HCT116 (cell line): ENCODE measurements around the gene CACNB1. TPM values are rescaled to one million over a fixed set of nuclear protein-coding genes. Genes with fewer than 3 reads are reported as not detected.

Source experiments
- ATAC-seq: fragments of 200-7000 bp; cut with Tn5 transposase; 2 replicates; pipeline ENCODE4 v1.9.1; 2020; ENCODE audit warnings: mild to moderate bottlenecking, moderate library complexity
- BruUV-seq: library from RNA; stranded (reverse); fragments of 400-500 nt; replicated peaks from 2 replicates; lab custom pipeline; 2021; lab: Mats Ljungman, UMichigan
- CTCF ChIA-PET: fragments of 300-600 bp; sonication (Branson Sonifier 250); formaldehyde crosslinking; loops from one replicate; lab custom pipeline; 2021; ENCODE audit warnings: antibody characterized with exemption; lab: Charles Lee
- POLR2A ChIA-PET: fragments of 300-600, 350-600 bp; sonication (Branson Sonifier 250); formaldehyde crosslinking; loops from one replicate; lab custom pipeline; 2021; ENCODE audit warnings: antibody characterized with exemption; lab: Charles Lee
- RAD21 ChIA-PET, 2 experiments: fragments of 300-600 bp; sonication (Branson Sonifier 250); formaldehyde crosslinking; loops; one replicate each; lab custom pipeline; 2023; ENCODE audit warnings: low total read pairs in 2 of 2; ENCODE audit not compliant: uncharacterized antibody in 2 of 2, unreplicated experiment in 2 of 2, low non-redundant PET in 1 of 2; lab: Charles Lee
- DNase-seq: peaks from one replicate; pipeline ENCODE4 v3.0.0-alpha.2; 2010; ENCODE audit warnings: low read depth, low spot score
- H2AFZ ChIP-seq: fragments of 200-600 bp; shearing (Covaris generic), sonication (generic); 2 replicates; pipeline ENCODE4 v1.6.1; 2017; ENCODE audit warnings: low read depth, mixed run types, mixed read lengths, antibody characterized with exemption, low read length; ENCODE audit not compliant: poor library complexity, severe bottlenecking
- H3K27ac ChIP-seq: 2 replicates; pipeline ENCODE4 v1.5.1; 2012; ENCODE audit warnings: low read depth, low read length
- H3K27me3 ChIP-seq: fragments of 200-600 bp; sonication (generic); 2 replicates; pipeline ENCODE4 v1.6.1; 2016; ENCODE audit warnings: mixed run types, low read length, mixed read lengths; ENCODE audit not compliant: insufficient read depth
- H3K36me3 ChIP-seq, 2 experiments: fragments of 200-500 bp in 1 of 2; fragments of 200-600 bp in 1 of 2; sonication (Bioruptor generic) in 1 of 2; sonication (generic) in 1 of 2; 2 replicates each; pipeline versions ENCODE4 v1.5.1 to v1.6.1; 2014 to 2016; ENCODE audit warnings: low read length in 2 of 2, inconsistent platforms in 1 of 2, mixed read lengths in 1 of 2, mixed run types in 1 of 2; ENCODE audit not compliant: insufficient read depth in 2 of 2, control insufficient read depth in 1 of 2
- H3K4me1 ChIP-seq, 2 experiments: fragments of 200-600 bp in 1 of 2; sonication (generic) in 1 of 2; 2 replicates each; pipeline versions ENCODE4 v1.5.1 to v1.6.1; 2012 to 2017; ENCODE audit warnings: low read length in 2 of 2, inconsistent platforms in 1 of 2, mild to moderate bottlenecking in 1 of 2, mixed read lengths in 1 of 2, mixed run types in 1 of 2, moderate library complexity in 1 of 2; ENCODE audit not compliant: insufficient read depth in 2 of 2, control insufficient read depth in 1 of 2
- H3K4me2 ChIP-seq: fragments of 200-600 bp; sonication (generic); 2 replicates; pipeline ENCODE4 v1.6.1; 2017; ENCODE audit warnings: mixed run types, low read length, mixed read lengths
- H3K4me3 ChIP-seq, 2 experiments: fragments of 200-600 bp in 1 of 2; sonication (generic) in 1 of 2; replicated peaks in 1 of 2; 2 replicates each; pipeline ENCODE4 v1.5.1; 2011 to 2016; ENCODE audit warnings: low read length in 2 of 2, control low read depth in 1 of 2, low read depth in 1 of 2, mild to moderate bottlenecking in 1 of 2, mixed read lengths in 1 of 2, mixed run types in 1 of 2
- H3K79me2 ChIP-seq: fragments of 200-600 bp; sonication (generic); 2 replicates; pipeline ENCODE4 v1.6.1; 2017; ENCODE audit warnings: mild to moderate bottlenecking, mixed run types, low read length, moderate library complexity, mixed read lengths; ENCODE audit not compliant: insufficient read depth
- H3K9ac ChIP-seq: fragments of 200-600 bp; sonication (generic); 2 replicates; pipeline ENCODE4 v1.6.1; 2016; ENCODE audit warnings: low read length, mixed read lengths
- H3K9me2 ChIP-seq: fragments of 200-600 bp; sonication (generic), shearing (Covaris generic); 2 replicates; pipeline ENCODE4 v1.6.1; 2017; ENCODE audit warnings: mixed run types, mild to moderate bottlenecking, moderate library complexity; ENCODE audit not compliant: insufficient read depth
- H3K9me3 ChIP-seq, 2 experiments: fragments of 200-500 bp in 1 of 2; fragments of 200-600 bp in 1 of 2; sonication (Bioruptor generic) in 1 of 2; sonication (generic) in 1 of 2; 2 replicates each; pipeline ENCODE4 v1.6.1; 2014 to 2017; ENCODE audit warnings: low read length in 2 of 2, mixed read lengths in 2 of 2, inconsistent platforms in 1 of 2, low read depth in 1 of 2, mild to moderate bottlenecking in 1 of 2, mixed run types in 1 of 2, moderate library complexity in 1 of 2; ENCODE audit not compliant: control insufficient read depth in 1 of 2, insufficient read depth in 1 of 2
- H4K20me1 ChIP-seq: fragments of 200-600 bp; sonication (generic), shearing (Covaris generic); 2 replicates; pipeline ENCODE4 v1.6.1; 2017; ENCODE audit warnings: mixed run types, mild to moderate bottlenecking, moderate library complexity; ENCODE audit not compliant: insufficient read depth
- RAD21 ChIP-seq: IDR thresholded peaks from 2 replicates; pipeline ENCODE4 v1.6.1; 2012; ENCODE audit warnings: low read depth, mild to moderate bottlenecking
- YY1 ChIP-seq: IDR thresholded peaks from 2 replicates; pipeline ENCODE4 v1.6.1; 2011; ENCODE audit warnings: low read length, low read depth, moderate library complexity, mild to moderate bottlenecking; ENCODE audit not compliant: insufficient replicate concordance; ENCODE audit errors: extremely low read depth
- intact Hi-C: fragments of 100-400 bp; cut with micrococcal nuclease; formaldehyde crosslinking; loops from 2 replicates; pipeline ENCODE4 v1.10.0; 2022
- total RNA-seq: library from RNA; stranded (reverse); gene quantifications from one replicate; pipeline ENCODE4 v1.2.1, GENCODE V29; 2021; ENCODE audit not compliant: unreplicated experiment
- TF ChIP-seq, protein P1 (sequence below), 3 experiments: fragments of 200-600 bp in 1 of 3; sonication (generic) in 1 of 3; IDR thresholded peaks in 2 of 3; conservative IDR thresholded peaks in 1 of 3; 2 replicates each; pipeline ENCODE4 v1.5.1; 2012 to 2017; ENCODE audit warnings: low read depth in 2 of 3, low read length in 2 of 3, antibody characterized with exemption in 1 of 3, borderline replicate concordance in 1 of 3, control low read depth in 1 of 3, mild to moderate bottlenecking in 1 of 3, mixed read lengths in 1 of 3, mixed run types in 1 of 3, moderate library complexity in 1 of 3; ENCODE audit not compliant: insufficient read depth in 1 of 3

CACNB1 gene
- total RNA-seq, 1 experiment from 2014 or later = 13.0 TPM

DNA sequence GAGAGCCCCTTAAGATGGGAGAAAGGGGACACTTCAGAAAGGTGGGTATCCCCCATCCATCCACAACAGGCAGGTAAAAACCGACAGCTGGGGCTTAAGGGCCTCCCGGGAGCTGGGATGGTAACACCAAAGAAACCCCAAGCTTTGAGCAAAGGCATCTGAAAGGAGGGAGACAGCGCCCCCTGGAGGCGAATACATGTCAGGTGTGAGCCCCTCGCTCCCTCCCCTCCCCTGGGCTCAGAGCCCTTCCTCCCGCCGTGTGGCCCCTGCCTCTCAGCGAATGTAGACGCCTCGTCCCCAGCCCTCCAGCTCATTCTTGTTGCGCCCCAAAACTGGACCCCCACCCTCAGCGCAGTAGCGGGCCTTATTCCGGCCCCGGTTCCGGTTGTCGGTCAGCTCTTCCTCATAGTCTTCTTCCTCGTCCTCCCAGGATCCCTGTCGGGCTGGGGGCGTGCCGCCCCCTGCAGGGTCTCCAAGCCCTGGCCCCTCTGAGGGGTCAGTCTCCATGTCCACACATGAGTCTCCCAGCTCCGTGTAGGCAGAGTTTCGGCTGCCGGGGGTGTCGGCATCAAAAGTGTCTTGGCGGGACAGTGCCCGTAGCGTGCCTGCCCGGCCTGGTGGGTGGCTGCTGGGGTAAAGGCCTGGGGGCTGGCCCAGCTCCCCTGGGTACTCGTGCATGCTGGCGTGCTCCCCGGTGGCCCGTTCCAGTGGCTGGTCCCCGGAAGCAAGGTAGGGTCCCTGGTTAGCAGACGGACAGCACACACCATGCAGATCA lies 22.4 kb downstream of the CACNB1 start:
- CTCF ChIA-PET = interaction anchor here (0.6 to 3.4 kb wide), 16 partner anchors 8 to 318 kb away, joined by 3 to 62 read pairs (median 4); partner anchors contain the start of genes ARL5C and RPL19
- Histone ChIP-seq H3K9ac (no peak overlapping the region), H3K4me1 (peaks cover 5 to 27% of the 10 kb centered on the region in 2 experiments; a peak in 3 of 4 replicates), H3K9me3 (no peaks in the 10 kb centered on the region), H3K27me3 (no peaks in the 10 kb centered on the region), H3K79me2 (no peaks in the 10 kb centered on the region), H3K4me3 (no peak overlapping the region), H3K36me3 (peaks cover 3 to 5% of the 10 kb centered on the region in 2 experiments; a peak in 2 of 4 replicates), H3K27ac (no peak overlapping the region), H3K4me2 (no peak overlapping the region), H3K9me2 (no peaks in the 10 kb centered on the region), H4K20me1 (no peaks in the 10 kb centered on the region), H2AFZ (no peak overlapping the region)
- RAD21 ChIA-PET = interaction anchor here in 1 of 2 experiments (1.3 kb wide), 1 partner anchor 22 kb away, joined by 3 read pairs; no protein-coding TSS in a partner anchor
- peak; percentile 26 for DNase-seq
- TF ChIP-seq, protein P1, sequence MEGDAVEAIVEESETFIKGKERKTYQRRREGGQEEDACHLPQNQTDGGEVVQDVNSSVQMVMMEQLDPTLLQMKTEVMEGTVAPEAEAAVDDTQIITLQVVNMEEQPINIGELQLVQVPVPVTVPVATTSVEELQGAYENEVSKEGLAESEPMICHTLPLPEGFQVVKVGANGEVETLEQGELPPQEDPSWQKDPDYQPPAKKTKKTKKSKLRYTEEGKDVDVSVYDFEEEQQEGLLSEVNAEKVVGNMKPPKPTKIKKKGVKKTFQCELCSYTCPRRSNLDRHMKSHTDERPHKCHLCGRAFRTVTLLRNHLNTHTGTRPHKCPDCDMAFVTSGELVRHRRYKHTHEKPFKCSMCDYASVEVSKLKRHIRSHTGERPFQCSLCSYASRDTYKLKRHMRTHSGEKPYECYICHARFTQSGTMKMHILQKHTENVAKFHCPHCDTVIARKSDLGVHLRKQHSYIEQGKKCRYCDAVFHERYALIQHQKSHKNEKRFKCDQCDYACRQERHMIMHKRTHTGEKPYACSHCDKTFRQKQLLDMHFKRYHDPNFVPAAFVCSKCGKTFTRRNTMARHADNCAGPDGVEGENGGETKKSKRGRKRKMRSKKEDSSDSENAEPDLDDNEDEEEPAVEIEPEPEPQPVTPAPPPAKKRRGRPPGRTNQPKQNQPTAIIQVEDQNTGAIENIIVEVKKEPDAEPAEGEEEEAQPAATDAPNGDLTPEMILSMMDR (IDR thresholded peaks at IDR 0.05 in 2 of 3, conservative IDR thresholded peaks at IDR 0.05 in 1 of 3; ENCODE audit: borderline replicate concordance in 1 of 3, insufficient read depth in 1 of 3, low read depth in 2 of 3, low read length in 2 of 3) = peak in 2 of 3 experiments; percentile 80 to 83; a peak in 4 of 6 replicates
- TF ChIP-seq YY1 (no peak), RAD21 (peak; percentile 63)
- no TSS peak for BruUV-seq
- ATAC-seq = peak; percentile 74
- intact Hi-C loops = no loop called here
- POLR2A ChIA-PET = interaction anchor here (0.8 kb wide), 1 partner anchor 25 kb away, joined by 3 read pairs; the partner anchor contains the start of gene RPL19
